Smooth muscle cell (in vitro differentiated cells): ENCODE results near the gene ARF1. TPM values are rescaled to one million over a fixed set of nuclear protein-coding genes. Genes with fewer than 3 reads are reported as not detected.

ENCODE experiments used
- DNase-seq: peaks from one replicate; lab custom pipeline; 2025; ENCODE audit not compliant: unreplicated experiment; lab: John Stamatoyannopoulos, UW
- H2AFZ ChIP-seq: fragments of 200-600 bp; sonication (generic); 2 replicates; pipeline ENCODE4 v1.6.0; 2016; ENCODE audit warnings: antibody characterized with exemption, low read depth, mild to moderate bottlenecking
- H3F3A ChIP-seq: fragments of 200-600 bp; sonication (generic); 2 replicates; pipeline ENCODE4 v1.6.0; 2017; ENCODE audit warnings: antibody characterized with exemption, low read depth
- H3K27ac ChIP-seq: fragments of 200-600 bp; sonication (generic); 2 replicates; pipeline ENCODE4 v1.5.1; 2016; ENCODE audit warnings: low read depth, mild to moderate bottlenecking
- H3K27me3 ChIP-seq: fragments of 200-600 bp; sonication (generic); 2 replicates; pipeline ENCODE4 v1.6.1; 2016; ENCODE audit warnings: low read depth, mild to moderate bottlenecking
- H3K36me3 ChIP-seq: fragments of 200-600 bp; sonication (generic); 2 replicates; pipeline ENCODE4 v1.5.1; 2016; ENCODE audit warnings: low read depth
- H3K4me1 ChIP-seq: fragments of 200-600 bp; sonication (generic); 2 replicates; pipeline ENCODE4 v1.5.1; 2016; ENCODE audit warnings: low read depth
- H3K4me2 ChIP-seq: fragments of 200-600 bp; sonication (generic); 2 replicates; pipeline ENCODE4 v1.6.0; 2016; ENCODE audit warnings: mild to moderate bottlenecking
- H3K4me3 ChIP-seq: fragments of 200-600 bp; sonication (generic); 2 replicates; pipeline ENCODE4 v1.5.1; 2016; ENCODE audit warnings: mild to moderate bottlenecking
- H3K79me2 ChIP-seq: fragments of 200-600 bp; sonication (generic); 2 replicates; pipeline ENCODE4 v1.6.0; 2016; ENCODE audit warnings: low read depth, mild to moderate bottlenecking
- H3K9ac ChIP-seq: fragments of 200-600 bp; sonication (generic); 2 replicates; pipeline ENCODE4 v1.6.0; 2016; ENCODE audit warnings: low read depth
- H3K9me3 ChIP-seq: fragments of 200-600 bp; sonication (generic); replicated peaks from 2 replicates; pipeline ENCODE4 v1.5.1; 2016; ENCODE audit warnings: low read depth
- H4K20me1 ChIP-seq: fragments of 200-600 bp; sonication (generic); 2 replicates; pipeline ENCODE4 v1.6.0; 2016; ENCODE audit warnings: low read depth
- CTCF ChIP-seq: fragments of 200-600 bp; sonication (generic); IDR thresholded peaks from 2 replicates; pipeline ENCODE4 v1.5.1; 2017; ENCODE audit warnings: borderline replicate concordance, mild to moderate bottlenecking, antibody characterized with exemption; ENCODE audit not compliant: insufficient read depth, poor library complexity, severe bottlenecking
- WGBS: methylation state at CpG from one replicate; pipeline ENCODE4 v1.1.7; 2016; ENCODE audit warnings: low lambda C conversion rate; 5-methylcytosine and 5-hydroxymethylcytosine counted together
- microRNA-seq: library from miRNA; unstranded; fragments of <30 nt; microRNA quantifications from one replicate; pipeline ENCODE4, GENCODE V29; 2016; ENCODE audit warnings: borderline number of aligned reads
- polyA plus RNA-seq: library from polyadenylated mRNA; unstranded; fragments of >200 nt; fragmentation: Nextera tagmentation; extraction: Ambion mirVana; gene quantifications from 2 replicates; pipeline ENCODE4 v1.2.1, GENCODE V29; 2016
- small RNA-seq: library from RNA; depleted of rRNA; stranded (forward); fragments of <200 nt; gene quantifications from one replicate; pipeline ENCODE3, GENCODE V24; 2014
- total RNA-seq: library from RNA; depleted of rRNA; stranded (reverse); fragments of >200 nt; gene quantifications from 2 replicates; pipeline ENCODE4 v1.2.3, GENCODE V29; 2014

Gene ARF1
- total and polyA plus RNA-seq, 2 experiments from 2014 or later: 237 to 698 TPM

GRCh38 chr1:228147151-228147693 lies 64.7 kb downstream of the ARF1 start:
- H3K9ac ChIP-seq: no peak overlapping the region

DNA sequence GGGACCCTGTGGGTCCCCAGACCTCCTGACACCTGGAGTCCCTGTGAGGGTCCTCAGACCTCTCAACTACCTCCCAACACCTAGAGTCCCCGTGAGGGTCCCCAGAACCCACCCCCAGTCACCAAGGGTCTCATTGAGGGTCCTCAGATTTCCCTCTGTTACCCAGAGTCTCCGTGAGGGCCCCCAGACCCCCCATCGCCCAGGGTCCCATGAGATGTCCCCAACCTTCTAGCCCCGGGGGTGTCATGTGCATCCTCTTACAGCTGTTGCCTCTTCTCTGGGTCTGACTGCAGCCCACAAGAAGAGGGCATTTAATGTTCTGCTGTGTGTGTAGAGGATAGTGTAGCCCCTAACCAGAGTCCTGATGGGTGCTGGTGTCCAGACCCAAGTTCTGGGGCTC lies 65.3 kb downstream of the ARF1 start:
- Histone ChIP-seq H3K36me3 (no peaks in the 10 kb centered on the region), H3K4me2 (no peak overlapping the region), H3K9ac (no peak overlapping the region), H3K9me3 (no peaks in the 10 kb centered on the region), H3K27me3 (no peaks in the 10 kb centered on the region), H3K27ac (no peak overlapping the region), H3K4me1 (peaks cover 8% of the 10 kb centered on the region), H4K20me1 (peaks cover 80% of the 10 kb centered on the region), H2AFZ (no peak overlapping the region), H3K4me3 (no peak overlapping the region), H3K79me2 (peaks cover 30% of the 10 kb centered on the region), H3F3A (no peaks in the 10 kb centered on the region)
- TF ChIP-seq CTCF: no peak
- no peak for DNase-seq
- WGBS: 100% methylated on average over 4 of the region's 4 CpGs

More at GRCh38 chr1:228147151-228147693, 64.7 kb downstream of the ARF1 start:
- Histone ChIP-seq H3K27ac (no peak overlapping the region), H3K9me3 (no peaks in the 10 kb centered on the region), H3K4me3 (no peak overlapping the region), H4K20me1 (peaks cover 86% of the 10 kb centered on the region), H3F3A (no peaks in the 10 kb centered on the region), H2AFZ (no peak overlapping the region), H3K79me2 (peaks cover 36% of the 10 kb centered on the region), H3K36me3 (no peaks in the 10 kb centered on the region), H3K27me3 (no peaks in the 10 kb centered on the region), H3K4me1 (peaks cover 8% of the 10 kb centered on the region), H3K4me2 (no peak overlapping the region)
- no peak for DNase-seq
- TF ChIP-seq CTCF: no peak
- WGBS: 97% methylated on average over 20 of the region's 20 CpGs

DNA sequence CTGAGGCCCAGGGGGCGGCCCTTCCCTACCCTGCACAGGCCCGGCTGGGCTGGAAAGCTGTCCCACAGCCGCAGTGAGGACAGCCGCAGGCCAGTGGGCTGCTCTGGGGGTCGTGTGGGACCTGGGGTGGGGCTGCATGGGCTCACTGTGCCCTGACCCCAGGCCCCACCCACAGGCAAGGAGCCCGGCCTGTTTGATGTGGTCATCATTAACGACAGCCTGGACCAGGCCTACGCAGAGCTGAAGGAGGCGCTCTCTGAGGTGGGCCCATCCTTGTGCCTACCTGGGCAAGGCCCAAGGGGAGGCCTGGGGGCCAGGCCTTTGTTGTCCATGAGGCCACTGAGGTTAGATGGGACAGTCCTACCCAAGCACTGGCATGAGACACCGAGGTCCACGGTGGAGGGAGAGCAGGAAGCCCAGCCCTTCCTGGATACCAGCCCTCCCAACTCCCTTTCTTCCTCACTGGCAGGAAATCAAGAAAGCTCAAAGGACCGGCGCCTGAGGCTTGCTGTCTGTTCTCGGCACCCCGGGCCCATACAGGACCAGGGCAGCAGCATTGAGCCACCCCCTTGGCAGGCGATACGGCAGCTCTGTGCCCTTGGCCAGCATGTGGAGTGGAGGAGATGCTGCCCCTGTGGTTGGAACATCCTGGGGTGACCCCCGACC lies 65.8 kb downstream of the ARF1 start:
- Histone ChIP-seq H3K27ac (no peak overlapping the region), H3K36me3 (no peaks in the 10 kb centered on the region), H3K27me3 (no peaks in the 10 kb centered on the region), H2AFZ (no peak overlapping the region), H3F3A (no peaks in the 10 kb centered on the region), H3K4me2 (no peak overlapping the region), H3K4me3 (no peak overlapping the region), H3K9me3 (no peaks in the 10 kb centered on the region), H3K9ac (no peak overlapping the region), H3K79me2 (peaks cover 25% of the 10 kb centered on the region), H4K20me1 (peaks cover 75% of the 10 kb centered on the region), H3K4me1 (peaks cover 8% of the 10 kb centered on the region)
- DNase-seq: no peak
- TF ChIP-seq CTCF: no peak
- 95% methylated on average over 17 of the region's 18 CpGs for WGBS

Small RNA genes within 50 kb of the gene (microRNA-seq; reads per million reads assigned to microRNA genes)
- 9.9 reads per million, percentile 13 among the genes with 10 or more reads in this experiment for gene MIR3620

Small RNA genes within 50 kb of the gene (small RNA-seq; reads per million reads assigned to genes)
- gene AL359510.1: not detected

Other genes starting within 250 kb of the ARF1 start
- gene WNT9A, start 134.8 kb upstream of the ARF1 start, total RNA-seq: 1.1 and 2.6 TPM in 2 replicates
- gene WNT9A, start 134.8 kb upstream of the ARF1 start, polyA plus RNA-seq: 0.03 and 0.76 TPM in 2 replicates
- 0.13 TPM in 1 of 2 replicates, not detected in the other for gene WNT3A, start 75.7 kb upstream of the ARF1 start, total RNA-seq
- gene WNT3A, start 75.7 kb upstream of the ARF1 start, polyA plus RNA-seq: not detected in 2 replicates
- gene C1orf35, start 20.6 kb downstream of the ARF1 start, total RNA-seq: 5.2 and 7.6 TPM in 2 replicates
- 18.7 and 31.1 TPM in 2 replicates for gene C1orf35, start 20.6 kb downstream of the ARF1 start, polyA plus RNA-seq
- gene MRPL55, start 26.6 kb downstream of the ARF1 start, total RNA-seq: 72.8 and 83.4 TPM in 2 replicates
- gene MRPL55, start 26.6 kb downstream of the ARF1 start, polyA plus RNA-seq: 169 and 178 TPM in 2 replicates
- 165 and 205 TPM in 2 replicates for gene GUK1, start 57.6 kb downstream of the ARF1 start, total RNA-seq
- gene GUK1, start 57.6 kb downstream of the ARF1 start, polyA plus RNA-seq: 460 and 465 TPM in 2 replicates
- gene GJC2, start 67.2 kb downstream of the ARF1 start, total RNA-seq: 0.13 TPM in 1 of 2 replicates, not detected in the other
- gene GJC2, start 67.2 kb downstream of the ARF1 start, polyA plus RNA-seq: 0.29 and 0.63 TPM in 2 replicates
- gene IBA57, start 83.1 kb downstream of the ARF1 start, total RNA-seq: 1.8 and 1.9 TPM in 2 replicates
- gene IBA57, start 83.1 kb downstream of the ARF1 start, polyA plus RNA-seq: 1.6 and 3.9 TPM in 2 replicates
- 10.6 and 15.1 TPM in 2 replicates for gene OBSCN, start 125.3 kb downstream of the ARF1 start, total RNA-seq
- gene OBSCN, start 125.3 kb downstream of the ARF1 start, polyA plus RNA-seq: 3.8 and 10.7 TPM in 2 replicates